ENCODE measurements around the gene VDR.

Gene VDR

GRCh38 chr12:47837190-47838171 is 67.3 kb downstream of the VDR start:
- Mint-ChIP-seq H3K36me3 (ENCODE audit: low read depth) (peaks cover 1% of the 10 kb centered on the region), H3K4me3 (no peak overlapping the region), H3K27me3 (ENCODE audit: low read depth) (no peaks in the 10 kb centered on the region), H3K4me1 (ENCODE audit: low read depth) (peaks cover 50% of the 10 kb centered on the region), H3K9me3 (no peaks in the 10 kb centered on the region), H3K27ac (peak overlapping the region; percentile 9)
- DNase-seq (ENCODE audit: low spot score), result peak; percentile 49

GRCh38 chr12:47835831-47836155 is 69.0 kb downstream of the VDR start:
- Mint-ChIP-seq H3K27me3 (ENCODE audit: low read depth) (no peaks in the 10 kb centered on the region), H3K27ac (peak overlapping the region; percentile 39), H3K9me3 (no peaks in the 10 kb centered on the region), H3K4me1 (ENCODE audit: low read depth) (peaks cover 65% of the 10 kb centered on the region), H3K36me3 (ENCODE audit: low read depth) (no peaks in the 10 kb centered on the region), H3K4me3 (no peak overlapping the region)
- DNase-seq (ENCODE audit: low spot score), result no peak

- peak overlapping the region; percentile 45 for H3K27ac Mint-ChIP-seq
- H3K36me3 Mint-ChIP-seq (ENCODE audit: low read depth), result no peaks in the 10 kb centered on the region
- DNase-seq (ENCODE audit: low spot score), result no peak
- H3K4me3 Mint-ChIP-seq, result no peak overlapping the region
- H3K4me1 Mint-ChIP-seq (ENCODE audit: low read depth), result peaks cover 70% of the 10 kb centered on the region
- no peaks in the 10 kb centered on the region for H3K27me3 Mint-ChIP-seq (ENCODE audit: low read depth)
- H3K9me3 Mint-ChIP-seq, result no peaks in the 10 kb centered on the region
Observed at GRCh38 chr12:47835006-47835830, 69.6 kb downstream of the VDR start.

- Mint-ChIP-seq H3K27me3 (ENCODE audit: low read depth) (no peaks in the 10 kb centered on the region), H3K4me3 (peak overlapping the region; percentile 11), H3K9me3 (no peaks in the 10 kb centered on the region), H3K27ac (peak overlapping the region; percentile 96), H3K36me3 (ENCODE audit: low read depth) (no peaks in the 10 kb centered on the region), H3K4me1 (ENCODE audit: low read depth) (peaks cover 76% of the 10 kb centered on the region)
- DNase-seq (ENCODE audit: low spot score), result no peak
Observed at GRCh38 chr12:47834199-47834903, 70.4 kb downstream of the VDR start.

- Mint-ChIP-seq H3K4me3 (peak overlapping the region; percentile 78), H3K36me3 (ENCODE audit: low read depth) (no peaks in the 10 kb centered on the region), H3K4me1 (ENCODE audit: low read depth) (peaks cover 80% of the 10 kb centered on the region), H3K27ac (peak overlapping the region; percentile 96), H3K27me3 (ENCODE audit: low read depth) (no peaks in the 10 kb centered on the region), H3K9me3 (no peaks in the 10 kb centered on the region)
- DNase-seq (ENCODE audit: low spot score), result no peak
Observed at GRCh38 chr12:47833591-47834012, 71.2 kb downstream of the VDR start.

GRCh38 chr12:47832263-47832933 is 72.4 kb downstream of the VDR start:
- peaks cover 82% of the 10 kb centered on the region for H3K4me1 Mint-ChIP-seq (ENCODE audit: low read depth)
- no peaks in the 10 kb centered on the region for H3K9me3 Mint-ChIP-seq
- peak overlapping the region; percentile 96 for H3K27ac Mint-ChIP-seq
- peak overlapping the region; percentile 78 for H3K4me3 Mint-ChIP-seq
- no peaks in the 10 kb centered on the region for H3K36me3 Mint-ChIP-seq (ENCODE audit: low read depth)
- peak; percentile 74 for DNase-seq (ENCODE audit: low spot score)
- no peaks in the 10 kb centered on the region for H3K27me3 Mint-ChIP-seq (ENCODE audit: low read depth)

GRCh38 chr12:47829584-47829983 is 75.2 kb downstream of the VDR start:
- Mint-ChIP-seq H3K27me3 (ENCODE audit: low read depth) (no peaks in the 10 kb centered on the region), H3K9me3 (no peaks in the 10 kb centered on the region), H3K27ac (peak overlapping the region; percentile 29), H3K4me3 (peak overlapping the region; percentile 41), H3K36me3 (ENCODE audit: low read depth) (no peaks in the 10 kb centered on the region), H3K4me1 (ENCODE audit: low read depth) (peaks cover 68% of the 10 kb centered on the region)
- DNase-seq (ENCODE audit: low spot score), result no peak

- Mint-ChIP-seq H3K9me3 (no peaks in the 10 kb centered on the region), H3K4me1 (ENCODE audit: low read depth) (peaks cover 68% of the 10 kb centered on the region), H3K27ac (peak overlapping the region; percentile 29), H3K27me3 (ENCODE audit: low read depth) (no peaks in the 10 kb centered on the region), H3K4me3 (peak overlapping the region; percentile 41), H3K36me3 (ENCODE audit: low read depth) (peaks cover 2% of the 10 kb centered on the region)
- DNase-seq (ENCODE audit: low spot score), result no peak
Observed at GRCh38 chr12:47828976-47829482, 75.8 kb downstream of the VDR start.

GRCh38 chr12:47828008-47828975 is 76.5 kb downstream of the VDR start:
- no peak overlapping the region for H3K4me3 Mint-ChIP-seq
- no peaks in the 10 kb centered on the region for H3K27me3 Mint-ChIP-seq (ENCODE audit: low read depth)
- H3K27ac Mint-ChIP-seq, result peak overlapping the region; percentile 59
- peaks cover 67% of the 10 kb centered on the region for H3K4me1 Mint-ChIP-seq (ENCODE audit: low read depth)
- no peak for DNase-seq (ENCODE audit: low spot score)
- no peaks in the 10 kb centered on the region for H3K9me3 Mint-ChIP-seq
- peaks cover 2% of the 10 kb centered on the region for H3K36me3 Mint-ChIP-seq (ENCODE audit: low read depth)

- no peak for DNase-seq (ENCODE audit: low spot score)
- Mint-ChIP-seq H3K27ac (peak overlapping the region; percentile 10), H3K27me3 (ENCODE audit: low read depth) (no peaks in the 10 kb centered on the region), H3K36me3 (ENCODE audit: low read depth) (peaks cover 2% of the 10 kb centered on the region), H3K4me3 (peak overlapping the region; percentile 52), H3K9me3 (no peaks in the 10 kb centered on the region), H3K4me1 (ENCODE audit: low read depth) (peaks cover 63% of the 10 kb centered on the region)
Observed at GRCh38 chr12:47825173-47825639, 79.6 kb downstream of the VDR start.

- peaks cover 2% of the 10 kb centered on the region for H3K36me3 Mint-ChIP-seq (ENCODE audit: low read depth)
- H3K27ac Mint-ChIP-seq, result peak overlapping the region; percentile 90
- H3K4me1 Mint-ChIP-seq (ENCODE audit: low read depth), result peaks cover 61% of the 10 kb centered on the region
- no peaks in the 10 kb centered on the region for H3K27me3 Mint-ChIP-seq (ENCODE audit: low read depth)
- no peak for DNase-seq (ENCODE audit: low spot score)
- H3K4me3 Mint-ChIP-seq, result peak overlapping the region; percentile 52
- H3K9me3 Mint-ChIP-seq, result no peaks in the 10 kb centered on the region
Observed at GRCh38 chr12:47824635-47825034, 80.2 kb downstream of the VDR start.

GRCh38 chr12:47824198-47824597 is 80.6 kb downstream of the VDR start:
- Mint-ChIP-seq H3K36me3 (ENCODE audit: low read depth) (peaks cover 2% of the 10 kb centered on the region), H3K4me1 (ENCODE audit: low read depth) (peaks cover 57% of the 10 kb centered on the region), H3K4me3 (peak overlapping the region; percentile 52), H3K27ac (peak overlapping the region; percentile 90), H3K27me3 (ENCODE audit: low read depth) (no peaks in the 10 kb centered on the region), H3K9me3 (no peaks in the 10 kb centered on the region)
- no peak for DNase-seq (ENCODE audit: low spot score)

Data from T-helper 2 cell treated with Interferon-gamma antibody and Interleukin-4, amounts not matched to agents 5 μg/mL and 100 μg/mL, for 36 hours (primary cell).